CD14-positive monocyte (primary cell): ENCODE data around the gene CRY2. TPM values are rescaled to one million over a fixed set of nuclear protein-coding genes. Genes with fewer than 3 reads are reported as not detected.

ENCODE experiments used
- DNase-seq, 3 donors: peaks; one replicate each; pipeline ENCODE4 v3.0.0-alpha.2; 2011 to 2022
- H2AFZ ChIP-seq: 2 replicates; pipeline ENCODE4 v1.6.0; 2012; ENCODE audit warnings: mild to moderate bottlenecking, low read depth, low read length, inconsistent platforms; ENCODE audit not compliant: insufficient read depth, poor library complexity, severe bottlenecking
- H3K27ac ChIP-seq, 2 donors: 1 replicate in 1 of 2; 2 replicates in 1 of 2; pipeline ENCODE4 v1.5.1; 2012 to 2013; ENCODE audit warnings: low read length in 2 of 2, control low read depth in 1 of 2, inconsistent platforms in 1 of 2, low read depth in 1 of 2, mild to moderate bottlenecking in 1 of 2
- H3K27me3 ChIP-seq, 2 donors: one replicate each; pipeline versions ENCODE4 v1.6.0 to v1.6.1; 2011 to 2013; ENCODE audit warnings: low read length in 2 of 2; ENCODE audit not compliant: control insufficient read depth in 2 of 2, insufficient read depth in 2 of 2
- H3K36me3 ChIP-seq, 2 donors: replicated peaks in 1 of 2; 1 replicate in 1 of 2; 2 replicates in 1 of 2; pipeline versions ENCODE4 v1.5.1 to v1.6.1; 2012 to 2013; ENCODE audit warnings: low read length in 2 of 2, control low read depth in 1 of 2, inconsistent platforms in 1 of 2, mild to moderate bottlenecking in 1 of 2; ENCODE audit not compliant: insufficient read depth in 2 of 2, control insufficient read depth in 1 of 2
- H3K4me1 ChIP-seq, 2 donors: 1 replicate in 1 of 2; 2 replicates in 1 of 2; pipeline versions ENCODE4 v1.5.1 to v1.6.1; 2012 to 2013; ENCODE audit warnings: low read length in 2 of 2, control low read depth in 1 of 2, inconsistent platforms in 1 of 2, mild to moderate bottlenecking in 1 of 2, moderate library complexity in 1 of 2; ENCODE audit not compliant: insufficient read depth in 2 of 2, control insufficient read depth in 1 of 2
- H3K4me2 ChIP-seq: replicated peaks from 2 replicates; pipeline ENCODE3; 2012; ENCODE audit warnings: low read length, moderate library complexity, mild to moderate bottlenecking; ENCODE audit not compliant: poor library complexity, severe bottlenecking; ENCODE audit errors: extremely low read depth
- H3K4me3 ChIP-seq, 3 experiments: fragments of 200-600 bp in 1 of 3; sonication (generic) in 1 of 3; replicated peaks in 1 of 3; 1 replicate in 2 of 3; 2 replicates in 1 of 3; pipeline ENCODE4 v1.5.1; 2011 to 2013; ENCODE audit warnings: low read length in 3 of 3, mild to moderate bottlenecking in 3 of 3, control low read depth in 2 of 3, low read depth in 2 of 3, inconsistent platforms in 1 of 3, moderate library complexity in 1 of 3
- H3K79me2 ChIP-seq: 2 replicates; pipeline ENCODE4 v1.6.0; 2012; ENCODE audit warnings: mild to moderate bottlenecking, control low read depth, inconsistent platforms, low read length, moderate library complexity; ENCODE audit not compliant: insufficient read depth
- H3K9ac ChIP-seq: 2 replicates; pipeline ENCODE4 v1.6.0; 2017; ENCODE audit warnings: low read length, mild to moderate bottlenecking; ENCODE audit not compliant: insufficient read depth, poor library complexity, severe bottlenecking
- H3K9me3 ChIP-seq, 2 donors: replicated peaks in 1 of 2; 1 replicate in 1 of 2; 2 replicates in 1 of 2; pipeline versions ENCODE4 v1.5.1 to v1.6.1; 2012 to 2013; ENCODE audit warnings: low read length in 2 of 2, control low read depth in 1 of 2; ENCODE audit not compliant: control insufficient read depth in 1 of 2, insufficient read depth in 1 of 2
- H4K20me1 ChIP-seq: 2 replicates; pipeline ENCODE4 v1.6.0; 2012; ENCODE audit warnings: mild to moderate bottlenecking, low read length, control low read depth, moderate library complexity; ENCODE audit not compliant: insufficient read depth
- H3K27ac Mint-ChIP-seq, 7 donors: one replicate each; pipeline ENCODE4 v1.8.0; 2020; ENCODE audit warnings: mild to moderate bottlenecking in 7 of 7, mixed read lengths in 7 of 7, moderate library complexity in 6 of 7, inconsistent platforms in 2 of 7
- H3K27me3 Mint-ChIP-seq, 3 donors: one replicate each; pipeline ENCODE4 v1.8.0; 2021 to 2022; ENCODE audit warnings: low read depth in 3 of 3, mild to moderate bottlenecking in 3 of 3, mixed read lengths in 3 of 3, moderate library complexity in 3 of 3, inconsistent platforms in 1 of 3
- H3K36me3 Mint-ChIP-seq, 2 donors: one replicate each; pipeline ENCODE4 v1.8.0; 2020; ENCODE audit warnings: mixed read lengths in 2 of 2, inconsistent platforms in 1 of 2, mild to moderate bottlenecking in 1 of 2
- H3K4me1 Mint-ChIP-seq: one replicate; pipeline ENCODE4 v1.8.0; 2020; ENCODE audit warnings: mild to moderate bottlenecking, mixed read lengths
- H3K4me3 Mint-ChIP-seq, 2 donors: one replicate each; pipeline ENCODE4 v1.8.0; 2020; ENCODE audit warnings: mild to moderate bottlenecking in 2 of 2, mixed read lengths in 2 of 2, moderate library complexity in 1 of 2
- H3K9me3 Mint-ChIP-seq, 7 donors: one replicate each; pipeline ENCODE4 v1.8.0; 2020 to 2022; ENCODE audit warnings: mixed read lengths in 7 of 7, mild to moderate bottlenecking in 6 of 7, moderate library complexity in 6 of 7, inconsistent platforms in 2 of 7
- CTCF ChIP-seq: fragments of 200-600 bp; IDR thresholded peaks from one replicate; pipeline ENCODE4 v1.8.0; 2022; ENCODE audit warnings: antibody characterized with exemption, mild to moderate bottlenecking
- WGBS: methylation state at CpG from one replicate; pipeline ENCODE4 v1.1.5; 2013; ENCODE audit warnings: missing lambda C conversion rate; ENCODE audit not compliant: insufficient coverage; 5-methylcytosine and 5-hydroxymethylcytosine counted together
- intact Hi-C, 2 donors: fragments of 100-400 bp; cut with micrococcal nuclease; formaldehyde crosslinking; loops; one replicate each; pipeline versions ENCODE4 v1.15.0 to v1.15.1; 2023
- polyA plus RNA-seq, 3 donors: library from polyadenylated mRNA; depleted of rRNA in 1 of 3; unstranded in 2 of 3; stranded (reverse) in 1 of 3; fragments of 300-500 nt in 2 of 3; fragments of >200 nt in 1 of 3; fragmentation: Illumina TruSeq in 2 of 3; gene quantifications; 1 replicate in 2 of 3; 2 replicates in 1 of 3; pipeline ENCODE4 v1.2.3, GENCODE V29; 2012 to 2021

The CRY2 gene
- polyA plus RNA-seq, 3 donors, result 5.1 to 12.5 (median 7.2) TPM

GRCh38 chr11:45827123-45827522 lies 20.2 kb upstream of the CRY2 start:
- Mint-ChIP-seq H3K27ac (no peak overlapping the region), H3K4me3 (no peak overlapping the region), H3K36me3 (no peaks in the 10 kb centered on the region), H3K27me3 (peaks cover 16 to 36% (median 21%) of the 10 kb centered on the region in 3 donors), H3K4me1 (peaks cover 8% of the 10 kb centered on the region), H3K9me3 (peaks cover 0 to 7% (median 2%) of the 10 kb centered on the region in 7 donors)
- Histone ChIP-seq H3K4me1 (no peaks in the 10 kb centered on the region), H4K20me1 (no peaks in the 10 kb centered on the region), H3K36me3 (no peaks in the 10 kb centered on the region), H3K27me3 (peaks cover 8 to 15% of the 10 kb centered on the region in 2 donors), H3K79me2 (no peaks in the 10 kb centered on the region), H3K4me2 (no peak overlapping the region), H2AFZ (no peak overlapping the region), H3K9ac (no peak overlapping the region), H3K4me3 (no peak overlapping the region), H3K9me3 (no peaks in the 10 kb centered on the region), H3K27ac (no peak overlapping the region)
- no peak for DNase-seq
- intact Hi-C loops, result no loop called here
- WGBS, result 100% methylated on average over 3 of the region's 4 CpGs
- TF ChIP-seq CTCF, result no peak

- no peak for TF ChIP-seq CTCF
- peaks cover 8 to 15% of the 10 kb centered on the region in 2 donors for H3K27me3 ChIP-seq
- DNase-seq, result no peak
- no peaks in the 10 kb centered on the region for H3K9me3 ChIP-seq
- Mint-ChIP-seq H3K36me3 (no peaks in the 10 kb centered on the region), H3K9me3 (peaks cover 0 to 7% (median 2%) of the 10 kb centered on the region in 7 donors), H3K27me3 (peaks cover 18 to 36% (median 23%) of the 10 kb centered on the region in 3 donors), H3K4me3 (no peak overlapping the region), H3K4me1 (peaks cover under 1% of the 10 kb centered on the region), H3K27ac (no peak overlapping the region)
- no peaks in the 10 kb centered on the region for H4K20me1 ChIP-seq
- WGBS, result 100% methylated on average over 1 of the region's 4 CpGs
- H3K27ac ChIP-seq, result no peak overlapping the region
- no peak overlapping the region for H2AFZ ChIP-seq
- H3K79me2 ChIP-seq, result no peaks in the 10 kb centered on the region
- H3K9ac ChIP-seq, result no peak overlapping the region
- H3K36me3 ChIP-seq, result no peaks in the 10 kb centered on the region
- intact Hi-C loops, result no loop called here
- H3K4me3 ChIP-seq, result no peak overlapping the region
- no peaks in the 10 kb centered on the region for H3K4me1 ChIP-seq
- H3K4me2 ChIP-seq, result no peak overlapping the region
Measured at GRCh38 chr11:45828996-45829395, 18.3 kb upstream of the CRY2 start.
